Cardiac fibroblast (primary cell): Measurements from ENCODE around the gene POLE.
A peak's percentile ranks its signal among the peaks of the same experiment; 100 is the strongest.

Experiments
- DNase-seq, 2 donors: peaks; one replicate each; pipeline versions ENCODE4 v3.0.0 to v3.0.0-alpha.2; 2010; ENCODE audit warnings: low read depth in 2 of 2
- H3K4me3 ChIP-seq, 2 donors: replicated peaks in 1 of 2; 1 replicate in 1 of 2; 2 replicates in 1 of 2; pipeline ENCODE4 v1.5.1; 2011; ENCODE audit warnings: low read depth in 2 of 2, low read length in 2 of 2, mild to moderate bottlenecking in 2 of 2, moderate library complexity in 1 of 2
- CTCF ChIP-seq: IDR thresholded peaks from one replicate; pipeline ENCODE4 v1.5.1; 2011; ENCODE audit warnings: low read depth, mild to moderate bottlenecking, low read length, inconsistent platforms

The POLE gene

GRCh38 chr12:132729541-132730320 lies 42.6 kb upstream of the POLE start:
- DNase-seq, result peak in 1 of 2 donors; percentile 31
- TF ChIP-seq CTCF, result no peak
- no peak overlapping the region for H3K4me3 ChIP-seq

DNA sequence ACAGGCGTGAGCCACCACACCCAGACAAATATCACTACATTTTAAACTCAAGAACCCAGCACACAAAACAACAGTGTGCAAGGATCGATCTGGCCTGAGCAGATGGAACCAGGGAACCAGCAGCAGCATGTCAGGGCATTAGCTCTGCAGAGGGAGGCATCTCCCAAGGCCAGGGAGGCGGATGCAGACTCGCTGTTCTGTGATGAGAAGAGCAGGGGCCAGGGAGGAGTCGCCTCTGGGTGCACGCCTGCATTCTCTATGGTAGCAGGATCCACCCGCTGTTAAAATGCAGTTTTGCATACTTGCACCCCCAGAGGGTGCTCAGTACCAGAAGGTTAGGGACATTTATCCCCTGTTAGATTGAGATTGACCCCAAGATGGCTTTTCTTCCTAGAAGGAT lies 41.4 kb upstream of the POLE start:
- DNase-seq, result no peak
- TF ChIP-seq CTCF, result no peak
- no peak overlapping the region for H3K4me3 ChIP-seq

DNA sequence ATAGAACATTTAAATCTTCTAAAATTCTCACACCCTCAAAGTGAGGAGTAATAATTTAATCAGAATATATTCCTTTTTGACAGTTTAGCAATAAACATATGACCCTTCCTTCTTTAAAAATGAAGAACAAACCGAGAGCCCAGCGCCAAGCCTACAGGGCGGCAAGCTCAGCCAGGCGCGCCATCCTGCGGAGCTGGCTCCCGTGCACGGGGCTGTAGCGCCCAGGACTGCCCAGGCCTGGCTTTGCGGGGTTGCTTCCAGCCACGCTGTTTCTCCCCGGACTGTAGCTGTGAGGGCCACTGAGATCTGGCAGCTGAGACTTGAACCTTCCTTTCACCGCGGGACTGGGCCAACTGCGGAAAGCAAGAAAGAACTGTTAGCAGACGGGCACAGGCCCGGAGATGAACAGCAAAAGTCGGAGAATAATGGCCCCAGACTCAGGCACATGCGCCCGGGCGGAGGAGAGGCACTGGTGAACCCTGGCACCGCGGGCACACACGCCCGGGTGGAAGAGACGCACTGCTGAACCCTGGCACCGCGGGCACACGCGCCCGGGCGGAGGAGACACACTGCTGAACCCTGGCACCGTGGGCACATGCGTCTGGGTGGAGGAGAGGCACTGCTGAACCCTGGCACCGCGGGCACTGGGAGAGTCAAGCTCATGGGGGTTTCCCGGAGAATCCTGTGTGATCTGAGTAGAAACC lies 40.1 kb upstream of the POLE start:
- DNase-seq, result no peak
- H3K4me3 ChIP-seq, result no peak overlapping the region
- TF ChIP-seq CTCF, result no peak

DNA sequence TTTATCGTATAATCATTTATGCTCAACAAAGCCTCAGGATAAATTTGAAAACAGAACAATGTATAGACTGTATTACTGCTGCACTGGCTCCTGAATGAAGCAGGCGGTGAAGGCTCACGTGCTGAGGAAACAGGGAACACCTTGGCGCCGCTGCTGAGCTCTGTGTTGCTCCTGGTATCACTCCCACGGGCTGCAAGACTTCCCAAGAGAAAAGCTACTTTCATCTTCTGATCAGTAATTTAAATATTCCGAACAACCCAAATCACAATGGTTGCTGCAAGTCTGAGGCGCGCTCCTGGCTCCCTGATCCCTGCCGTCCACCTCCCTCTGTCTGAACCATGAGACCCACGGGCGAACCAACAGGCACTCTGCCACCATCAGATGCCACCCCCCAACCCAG lies 39.2 kb upstream of the POLE start:
- no peak for TF ChIP-seq CTCF
- H3K4me3 ChIP-seq, result no peak overlapping the region
- DNase-seq, result no peak

DNA sequence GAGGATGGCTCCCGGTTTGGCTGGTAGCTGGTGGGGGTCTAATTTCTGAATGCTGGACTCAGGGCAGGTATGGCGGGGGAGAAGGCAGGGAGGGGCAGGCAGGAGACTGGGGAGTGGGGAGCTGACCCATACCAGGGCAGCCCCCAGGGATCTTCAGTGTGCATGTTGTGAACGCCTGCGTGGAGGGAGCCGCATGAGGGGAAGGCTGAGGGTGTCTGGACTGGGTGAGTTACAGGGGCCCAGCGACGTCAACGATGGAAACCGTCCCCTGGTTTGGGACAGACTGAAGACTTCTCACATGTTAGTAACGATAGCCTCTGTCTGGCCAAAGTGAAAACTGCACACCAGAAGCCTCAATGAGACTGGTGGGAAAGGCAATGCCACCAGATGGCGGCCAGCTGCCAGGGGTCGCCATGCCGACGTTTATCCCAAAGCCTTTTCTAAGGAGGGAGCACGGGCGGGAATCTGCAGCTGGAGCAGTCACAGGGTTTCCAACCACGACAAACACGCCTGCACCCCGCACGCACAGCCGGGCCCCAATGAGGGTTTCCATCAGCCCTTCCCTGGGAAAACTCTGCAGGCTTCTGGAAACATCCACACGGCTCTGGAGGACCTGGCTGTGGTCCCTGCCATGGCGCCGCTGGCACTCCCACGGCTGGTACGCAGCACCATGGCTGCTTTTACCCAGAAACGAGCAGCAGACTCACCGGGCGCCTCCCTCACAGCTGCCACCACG lies 37.5 kb upstream of the POLE start:
- no peak for DNase-seq
- no peak overlapping the region for H3K4me3 ChIP-seq
- TF ChIP-seq CTCF, result no peak

GRCh38 chr12:132723764-132724140 lies 36.6 kb upstream of the POLE start:
- no peak for TF ChIP-seq CTCF
- no peak overlapping the region for H3K4me3 ChIP-seq
- peak; percentile 43 to 52 for DNase-seq
